ENCODE measurements around the gene MLC1. TPM values are rescaled to one million over a fixed set of nuclear protein-coding genes. Genes with fewer than 3 reads are reported as not detected.

The MLC1 gene
- total and polyA plus RNA-seq, 2 of the 4 experiments (the other 2 are of a cell fraction): 0.10 TPM; not detected in 1

- TF ChIP-seq MXI1 (IDR thresholded peaks at IDR 0.05; ENCODE audit: borderline replicate concordance, low read depth, low read length) (no peak), MAZ (IDR thresholded peaks at IDR 0.05; ENCODE audit: borderline replicate concordance, low read depth, low read length) (no peak), SMC3 (IDR thresholded peaks at IDR 0.05; ENCODE audit: low read depth, low read length) (no peak), CHD1 (IDR thresholded peaks at IDR 0.05; ENCODE audit: low read depth, low read length) (no peak), MAFK (IDR thresholded peaks at IDR 0.05; ENCODE audit: low read depth, low read length) (no peak), CEBPB (IDR thresholded peaks at IDR 0.05; ENCODE audit: low read depth, low read length) (no peak), CTCF (conservative IDR thresholded peaks at IDR 0.05; ENCODE audit: low read depth, low read length) (no peak), RCOR1 (IDR thresholded peaks at IDR 0.05; ENCODE audit: insufficient replicate concordance, low read length) (no peak), USF2 (IDR thresholded peaks at IDR 0.05; ENCODE audit: low read depth, low read length) (no peak), NFE2L2 (IDR thresholded peaks at IDR 0.05; ENCODE audit: low read depth, low read length) (no peak), FOS (IDR thresholded peaks at IDR 0.05; ENCODE audit: low read depth, low read length) (no peak), POLR2A (IDR thresholded peaks at IDR 0.05; ENCODE audit: low read depth, low read length) (no peak), RAD21 (IDR thresholded peaks at IDR 0.05; ENCODE audit: low read length) (no peak), BHLHE40 (IDR thresholded peaks at IDR 0.05; ENCODE audit: low read depth, low read length) (no peak), RFX5 (IDR thresholded peaks at IDR 0.05; ENCODE audit: low read depth, low read length) (no peak)
- TF ChIP-seq, protein P1, sequence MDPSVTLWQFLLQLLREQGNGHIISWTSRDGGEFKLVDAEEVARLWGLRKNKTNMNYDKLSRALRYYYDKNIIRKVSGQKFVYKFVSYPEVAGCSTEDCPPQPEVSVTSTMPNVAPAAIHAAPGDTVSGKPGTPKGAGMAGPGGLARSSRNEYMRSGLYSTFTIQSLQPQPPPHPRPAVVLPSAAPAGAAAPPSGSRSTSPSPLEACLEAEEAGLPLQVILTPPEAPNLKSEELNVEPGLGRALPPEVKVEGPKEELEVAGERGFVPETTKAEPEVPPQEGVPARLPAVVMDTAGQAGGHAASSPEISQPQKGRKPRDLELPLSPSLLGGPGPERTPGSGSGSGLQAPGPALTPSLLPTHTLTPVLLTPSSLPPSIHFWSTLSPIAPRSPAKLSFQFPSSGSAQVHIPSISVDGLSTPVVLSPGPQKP (IDR thresholded peaks at IDR 0.05; ENCODE audit: borderline replicate concordance, low read depth, low read length): no peak
- ChIA-PET POLR2A (ENCODE audit: unreplicated experiment) (no interaction called here), CTCF (no interaction called here)
- Histone ChIP-seq H3K9me3 (ENCODE audit: control insufficient read depth, insufficient read depth, low read length) (peaks cover 4% of the 10 kb centered on the region; the same call in 1 of the 2 replicates), H3K4ac (ENCODE audit: low read depth, low read length) (no peak overlapping the region), H4K5ac (ENCODE audit: low read depth, low read length) (no peak overlapping the region), H3K4me3 (ENCODE audit: insufficient read depth, low read depth, low read length) (no peak overlapping the region), H3K56ac (ENCODE audit: extremely low read depth, insufficient read depth, low read length) (no peak overlapping the region), H2BK5ac (ENCODE audit: low read depth, low read length, poor library complexity, severe bottlenecking) (no peak overlapping the region), H3K9me1 (ENCODE audit: insufficient read depth, low read length) (0 out of 2 replicates have a peak, but pooled peaks cover 5% of the 10 kb centered on the region), H3K27me3 (ENCODE audit: control insufficient read depth, insufficient read depth, low read length) (peaks cover 27% of the 10 kb centered on the region), H3K14ac (replicated peaks; ENCODE audit: low read depth, low read length) (no peak overlapping the region), H4K8ac (ENCODE audit: low read depth in 2 of 2, low read length in 2 of 2) (no peak overlapping the region), H3K4me2 (ENCODE audit: low read depth, low read length) (no peak overlapping the region), H4K91ac (ENCODE audit: insufficient read depth, low read depth, low read length) (no peak overlapping the region), H2AK9ac (replicated peaks; ENCODE audit: low read depth, low read length, poor library complexity) (no peak overlapping the region), H4K20me1 (ENCODE audit: insufficient read depth, low read length) (no peaks in the 10 kb centered on the region), H2BK20ac (ENCODE audit: low read depth, low read length) (no peak overlapping the region), H2BK120ac (ENCODE audit: low read depth, low read length) (no peak overlapping the region), H2BK15ac (ENCODE audit: low read depth, low read length) (no peak overlapping the region), H2AFZ (replicated peaks; ENCODE audit: low read length, poor library complexity) (no peak overlapping the region), H3K36me3 (ENCODE audit: control insufficient read depth, insufficient read depth, low read length) (no peaks in the 10 kb centered on the region), H3K79me1 (ENCODE audit: low read depth in 1 of 2, low read length in 2 of 2) (no peaks in the 10 kb centered on the region), H2AK5ac (ENCODE audit: low read depth, low read length) (no peak overlapping the region), H3K9ac (ENCODE audit: low read depth, low read length) (no peak overlapping the region), H3K23ac (ENCODE audit: low read depth, low read length) (no peak overlapping the region), H3K4me1 (ENCODE audit: control insufficient read depth, insufficient read depth, low read length) (no peaks in the 10 kb centered on the region), H3K27ac (ENCODE audit: insufficient read depth, low read length) (no peak overlapping the region), H3K18ac (ENCODE audit: low read depth, low read length) (no peak overlapping the region)
- dilution Hi-C loops (cut with HindIII; ENCODE audit: low sequenced_read_pairs, unreplicated experiment) (no loop called here), in situ Hi-C loops (cut with MboI; ENCODE audit: low sequenced_read_pairs) (no loop called here), intact Hi-C loops (cut with micrococcal nuclease) (no loop called here)
- 86% methylated on average over 12 of the region's 14 CpGs; no CpG with 5 or more reads in 1 of the 2 experiments for WGBS, 2 experiments (ENCODE audit: extremely low coverage in 2 of 2, insufficient read length in 1 of 2)
- DNase-seq: no peak
- no peak for ATAC-seq (ENCODE audit: low read depth)
- BruUV-seq (replicated peaks): no TSS peak
Observed at GRCh38 chr22:50022171-50022819, 62.9 kb downstream of the MLC1 start.
